Muscle of back (tissue), 11 donors: ENCODE measurements around the gene COTL1. TPM values are rescaled to one million over a fixed set of nuclear protein-coding genes. Genes with fewer than 3 reads are reported as not detected.
"Not testable (repeated sequence)": the region's sequence is repeated elsewhere in the genome, so short reads cannot be mapped to it uniquely, and the experiment has no call there.

Experiments used
- DNase-seq, 3 donors: peaks; one replicate each; pipeline versions ENCODE4 v3.0.0 to v3.0.0-alpha.2; 2013
- polyA plus RNA-seq, 10 donors: library from polyadenylated mRNA; unstranded; fragments of 120-200 nt; gene quantifications; one replicate each; pipeline ENCODE4 v1.2.1, GENCODE V29; 2013; ENCODE audit not compliant: insufficient read length in 10 of 10

Gene COTL1
- polyA plus RNA-seq, 10 donors = 23.0 to 43.3 (median 28.5) TPM

DNA sequence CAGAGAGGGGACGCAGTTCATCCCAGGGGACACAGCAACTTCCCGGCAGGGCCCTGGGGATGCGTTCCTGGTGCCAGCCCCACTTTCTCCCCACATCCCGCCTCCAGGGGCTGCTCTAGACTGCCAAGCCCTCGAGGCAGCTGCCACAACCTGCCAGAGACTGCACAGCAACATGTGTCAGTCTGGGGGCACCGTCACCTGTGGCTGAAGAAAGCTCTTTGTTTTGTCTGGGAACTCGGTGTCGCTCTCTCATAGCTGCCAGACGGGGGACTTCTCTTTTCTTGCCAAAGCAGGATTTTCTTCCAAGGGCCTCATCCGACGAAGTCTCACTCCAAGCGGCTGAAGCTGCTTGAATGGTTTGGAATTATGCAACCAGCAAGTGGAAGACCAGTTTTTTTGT lies 43.7 kb downstream of the COTL1 start:
- peak in 1 of 3 donors; percentile 53 for DNase-seq

- DNase-seq = no peak
Observed at GRCh38 chr16:84572096-84572495, 45.8 kb downstream of the COTL1 start.

DNA sequence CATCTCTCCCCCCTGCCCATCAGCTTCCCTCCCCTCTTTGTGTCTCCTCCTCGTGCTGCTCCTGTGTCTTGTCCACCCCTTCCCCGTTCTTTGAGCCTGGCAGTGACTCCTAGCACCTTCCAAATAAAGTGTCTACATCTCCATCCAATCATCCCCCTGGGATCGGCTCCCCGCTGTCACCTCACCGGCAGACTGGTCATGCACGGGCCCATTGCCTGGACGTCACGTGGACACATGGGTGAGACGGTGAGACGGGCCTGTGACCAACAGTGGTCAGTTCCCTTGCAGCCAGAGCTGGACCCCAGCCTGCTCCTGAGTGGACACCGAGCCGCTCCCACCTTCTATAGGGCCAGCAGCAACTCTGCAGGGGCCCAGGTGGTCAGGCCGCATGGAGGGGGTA lies 46.4 kb downstream of the COTL1 start:
- DNase-seq = no peak

GRCh38 chr16:84570739-84571403 lies 47.0 kb downstream of the COTL1 start:
- peak; percentile 73 to 92 (median 85) for DNase-seq

GRCh38 chr16:84569382-84569987 lies 48.4 kb downstream of the COTL1 start:
- DNase-seq = peak in 1 of 3 donors; percentile 69

- no peak for DNase-seq
Observed at GRCh38 chr16:84568066-84568465, 49.8 kb downstream of the COTL1 start.

DNA sequence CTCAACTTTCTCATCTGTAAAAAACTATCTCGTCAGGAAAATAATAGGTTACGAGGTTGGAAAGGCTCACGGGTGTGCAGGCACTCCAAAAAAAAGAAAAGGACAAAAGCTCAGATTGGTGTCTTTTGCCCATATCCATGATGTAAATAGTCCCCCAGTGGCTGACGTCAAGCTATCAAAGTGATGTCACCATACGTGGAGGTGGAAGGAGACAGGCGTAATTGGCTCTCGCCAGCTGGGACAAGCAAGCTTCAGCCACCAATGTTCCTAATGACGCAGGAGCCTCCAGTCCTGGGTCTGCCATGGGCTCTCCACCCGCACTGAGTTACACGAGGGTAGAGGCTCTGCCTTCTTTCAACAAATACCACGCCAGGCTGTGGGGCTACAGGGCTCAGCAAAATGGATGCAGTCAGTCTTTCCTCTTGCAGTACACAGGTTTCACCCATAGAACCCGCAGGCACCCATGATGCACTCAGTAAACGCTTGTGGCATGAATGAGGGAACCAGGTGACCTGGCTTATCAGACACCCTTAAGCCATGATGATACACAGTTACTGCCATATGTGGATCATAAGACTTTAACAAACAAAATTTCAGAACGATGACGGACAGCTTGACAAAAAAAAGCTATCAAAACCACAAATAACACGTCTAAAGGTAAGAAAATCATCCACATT lies 50.5 kb downstream of the COTL1 start:
- DNase-seq = no peak

DNA sequence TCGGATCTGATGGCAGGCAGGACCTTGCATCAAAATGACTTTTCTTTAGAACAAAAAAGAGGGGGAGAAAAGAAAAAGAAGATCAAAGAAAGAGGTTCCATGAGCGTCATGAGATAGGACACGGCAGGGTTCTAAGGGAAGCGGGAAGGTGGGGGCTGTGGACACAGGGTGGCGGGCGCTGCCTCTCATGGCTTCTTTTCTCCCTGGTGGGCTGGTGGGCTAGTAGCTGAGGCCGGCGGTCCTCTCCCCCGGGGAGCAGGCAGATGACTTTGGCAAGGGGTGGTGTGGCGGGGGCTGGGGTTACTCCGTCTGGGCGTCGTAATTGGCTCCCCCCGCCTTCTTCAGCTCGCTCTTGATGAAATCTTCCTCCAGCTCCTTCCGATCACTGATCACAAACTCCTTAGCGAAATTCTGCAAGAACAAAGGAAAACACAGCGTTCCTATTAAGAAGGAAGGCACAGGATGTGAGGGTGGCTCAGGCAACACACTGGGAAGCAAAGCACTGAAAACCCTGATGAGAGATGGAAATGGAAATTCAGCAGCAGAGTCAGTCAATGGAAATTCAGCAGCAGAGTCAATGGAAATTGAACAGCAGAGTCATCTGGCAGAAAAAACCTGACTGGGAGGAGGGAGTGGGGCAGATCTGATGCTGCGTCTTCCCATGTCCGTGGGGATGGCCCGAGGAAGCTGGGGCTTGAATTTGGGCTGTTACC lies 51.2 kb downstream of the COTL1 start:
- peak in 1 of 3 donors; percentile 56 for DNase-seq

DNA sequence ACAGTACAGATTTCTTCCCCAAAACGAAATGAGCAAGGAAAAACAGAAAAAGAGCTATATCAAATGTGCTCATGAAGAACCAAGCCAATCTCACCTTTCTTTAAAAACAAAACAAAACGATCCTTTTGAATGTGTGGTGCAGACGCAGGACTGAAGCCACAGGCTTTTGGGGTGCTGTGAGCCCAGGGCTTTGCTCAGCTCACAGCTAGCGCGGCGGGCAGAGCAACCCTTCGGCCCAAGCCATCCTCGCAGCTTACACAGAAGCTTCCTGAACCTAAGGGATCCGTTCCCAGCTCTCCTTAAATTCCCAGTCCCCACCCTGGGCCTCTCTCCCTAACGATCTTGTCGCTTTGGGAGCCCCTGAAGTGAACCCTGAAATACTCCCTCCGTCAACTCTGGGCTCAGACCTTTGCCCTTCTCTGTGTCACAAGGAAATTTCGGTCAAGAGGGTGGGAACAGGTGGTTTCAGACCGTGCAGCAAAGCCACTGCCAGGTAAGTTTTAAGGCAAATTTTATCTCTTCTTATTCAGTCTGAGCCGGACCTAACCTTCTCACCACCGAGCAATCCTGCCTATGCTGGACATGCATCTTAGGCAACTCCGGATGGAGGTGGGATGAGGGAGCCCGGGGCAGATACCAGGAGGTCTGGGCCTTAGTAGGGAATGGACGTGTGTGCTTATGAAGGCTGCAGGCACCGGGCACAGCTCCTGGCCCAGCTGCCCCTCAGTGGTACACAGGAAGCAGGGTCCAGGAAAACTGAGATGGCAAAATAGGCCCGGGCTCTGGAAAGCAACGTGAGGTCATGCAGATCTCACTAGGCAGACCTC lies 52.0 kb downstream of the COTL1 start:
- no peak for DNase-seq

GRCh38 chr16:84563786-84564420 lies 54.0 kb downstream of the COTL1 start:
- peak; percentile 69 to 92 (median 86) for DNase-seq

GRCh38 chr16:84563064-84563715 lies 54.7 kb downstream of the COTL1 start:
- DNase-seq = no peak

GRCh38 chr16:84562174-84562815 lies 55.6 kb downstream of the COTL1 start:
- no peak for DNase-seq

- no peak for DNase-seq
Observed at GRCh38 chr16:84561291-84561690, 56.6 kb downstream of the COTL1 start.

GRCh38 chr16:84560269-84560668 lies 57.6 kb downstream of the COTL1 start:
- DNase-seq = no peak

DNA sequence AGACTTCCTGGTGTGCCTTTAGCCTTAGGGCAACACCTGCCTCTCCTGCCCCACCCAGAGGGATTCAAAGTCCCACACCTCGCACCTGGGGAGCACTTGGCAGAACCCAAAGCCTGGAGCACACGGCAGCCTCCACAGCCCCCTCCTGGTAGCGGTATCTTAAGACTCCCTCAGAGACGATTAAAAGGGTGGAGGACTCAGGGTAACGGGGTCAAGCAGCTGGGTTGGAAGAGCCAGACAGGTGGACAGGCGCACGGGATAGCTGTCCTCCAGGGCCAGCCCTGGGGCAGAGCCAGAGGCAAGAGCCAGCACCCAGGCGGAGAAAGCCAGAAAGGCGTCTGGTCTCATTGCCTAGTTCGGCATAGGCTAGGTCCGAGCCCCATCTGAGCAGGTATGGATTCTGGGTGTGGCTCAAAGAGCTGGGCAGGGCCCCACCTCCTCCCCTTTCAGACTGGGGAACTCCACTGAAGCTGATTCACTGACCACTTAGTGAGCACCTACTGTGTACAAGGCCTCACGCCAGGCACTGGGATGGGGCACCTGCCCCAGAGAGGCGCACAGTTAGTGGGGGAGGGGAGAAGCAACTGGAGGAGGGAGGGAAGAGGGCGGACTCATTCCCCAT lies 58.5 kb downstream of the COTL1 start:
- DNase-seq = no peak

DNA sequence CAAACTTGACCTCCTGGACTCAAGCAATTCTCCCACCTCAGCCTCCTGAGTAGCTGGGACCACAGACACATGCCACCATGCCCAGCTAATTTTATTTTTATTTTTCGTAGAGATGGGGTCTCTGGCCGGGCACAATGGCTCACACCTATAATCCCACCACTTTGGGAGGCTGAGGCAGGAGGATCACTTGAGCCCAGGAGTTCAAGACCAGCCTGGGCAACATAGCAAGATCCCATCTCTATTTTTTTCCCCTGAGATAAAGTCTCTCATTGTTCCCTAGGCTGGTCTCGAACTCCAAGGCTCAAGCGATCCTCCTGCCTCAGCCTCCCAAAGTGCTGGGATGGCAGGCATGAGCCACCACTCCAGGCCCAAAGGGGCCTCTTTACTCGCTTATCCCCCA lies 59.0 kb downstream of the COTL1 start:
- not testable (repeated sequence) for DNase-seq

DNA sequence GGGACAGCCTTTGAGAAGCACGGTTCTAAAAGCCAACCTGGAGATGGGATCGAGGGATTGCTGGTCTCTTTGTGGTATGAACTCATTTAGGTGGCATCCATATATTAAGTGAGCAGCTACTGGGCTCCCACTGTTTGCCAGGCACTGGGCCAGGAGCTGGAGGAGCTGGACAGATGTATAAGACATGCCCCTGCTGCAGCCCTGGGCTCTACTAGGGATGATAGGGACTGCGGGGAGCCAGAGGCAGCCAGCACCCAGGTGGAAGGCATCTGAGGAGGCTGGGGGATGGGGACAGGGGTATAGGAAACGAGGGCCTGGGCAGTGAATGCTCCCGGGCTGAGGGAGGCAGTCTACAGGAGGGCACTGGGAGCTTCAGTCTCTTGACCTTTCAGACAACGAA lies 60.4 kb downstream of the COTL1 start:
- no peak for DNase-seq

DNA sequence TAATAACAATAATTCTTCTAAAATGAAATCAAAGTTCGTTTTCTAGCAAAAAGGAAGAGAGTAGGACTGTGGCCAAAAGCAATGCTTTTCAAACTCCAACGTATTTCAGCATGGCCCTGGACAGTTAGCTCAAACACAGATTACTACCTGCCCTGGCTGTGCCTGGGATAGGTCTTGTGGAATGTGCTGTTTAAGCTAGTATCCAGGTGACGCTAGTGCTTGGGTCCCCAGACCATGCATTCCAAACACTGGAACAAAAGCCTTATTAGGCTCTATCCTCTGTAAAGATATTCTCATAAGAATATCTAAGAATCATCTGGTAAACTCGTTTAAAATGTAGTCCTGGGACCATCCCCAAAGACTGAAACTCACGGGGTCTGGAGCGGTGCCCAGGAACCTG lies 60.8 kb downstream of the COTL1 start:
- no peak for DNase-seq

DNA sequence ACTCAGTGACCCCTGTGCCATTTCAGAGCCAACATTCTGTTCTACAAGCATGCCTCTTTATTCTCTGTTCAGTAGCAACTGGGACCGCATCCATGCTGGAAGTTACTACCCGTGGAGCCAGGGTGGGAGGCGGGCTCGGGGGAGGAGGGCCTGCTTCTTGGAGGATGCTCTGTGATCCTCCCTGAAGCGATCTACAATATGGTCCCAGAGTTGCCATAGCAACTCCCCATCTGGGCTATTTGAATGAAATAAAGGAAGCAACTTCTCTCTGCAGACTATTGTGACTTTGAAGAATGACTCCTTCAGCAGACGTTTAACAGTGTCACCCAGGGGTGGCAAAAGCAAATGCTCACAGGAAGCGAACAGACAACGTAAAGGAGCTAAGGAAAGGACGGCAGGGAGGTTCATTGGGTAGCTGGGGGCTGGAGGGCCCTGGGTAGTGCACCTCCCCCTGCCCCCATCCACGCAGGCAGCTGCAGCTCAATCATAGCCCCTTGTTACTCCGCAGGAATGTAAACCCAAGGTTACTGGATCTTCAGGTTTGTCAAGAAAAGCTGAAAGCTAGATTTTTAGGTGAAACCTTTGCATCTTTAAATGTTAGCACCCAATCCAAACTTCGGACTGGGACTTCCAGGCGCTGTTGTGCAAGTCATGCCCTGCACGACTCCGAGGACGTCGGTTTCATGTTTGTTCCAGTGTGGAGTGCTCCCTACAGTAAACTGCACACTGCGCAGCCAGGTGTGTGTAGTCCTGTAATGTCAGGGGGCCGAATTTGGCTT lies 62.3 kb downstream of the COTL1 start:
- DNase-seq = peak in 2 of 3 donors; percentile 49 to 72
